Posterior vena cava (tissue), 2 donors: ENCODE results near the gene TAF1D. TPM values are rescaled to one million over a fixed set of nuclear protein-coding genes. Genes with fewer than 3 reads are reported as not detected.

Experiments used
- microRNA-seq, 2 donors: library from miRNA; unstranded; fragments of <30 nt; microRNA quantifications; one replicate each; pipeline ENCODE4 v1.2.0, GENCODE V29; 2020 to 2021; ENCODE audit warnings: borderline microRNAs expressed in 2 of 2
- total RNA-seq, 2 donors: library from RNA; stranded (reverse); fragmentation: NEBNext Ultra II Directional; extraction: Animal tissue kit (Norgen Biotek cat#: 25700); gene quantifications; one replicate each; pipeline ENCODE4 v1.2.1, GENCODE V29; 2021
- donor health status: DM: yes; HTN: yes; CAD: no.
- donor health status: DM: yes; HTN: yes; CAD: no.

TAF1D gene
- total RNA-seq, 2 donors from 2014 or later = 72.5 to 98.5 TPM

Small RNA genes lying within 50 kb of the gene (microRNA-seq; reads per million reads assigned to microRNA genes)
- 1.3 to 3.2 reads per million in 2 donors for gene MIR1304

Other genes with a start within 250 kb of the TAF1D start
- 10 to 100 TPM; 11.6 to 11.7 TPM for gene SMCO4, start 198.1 kb downstream of the TAF1D start, total RNA-seq
- 1 to 10 TPM; 8.0 to 9.1 TPM for gene CEP295, start 79.8 kb downstream of the TAF1D start, total RNA-seq
- 10 to 100 TPM; 16.8 to 19.9 TPM for gene C11orf54, start 177 bp upstream of the TAF1D start, total RNA-seq
- gene MED17, start 42.8 kb upstream of the TAF1D start, total RNA-seq = 10 to 100 TPM; 20.6 to 21.2 TPM
- gene VSTM5, start 109.1 kb upstream of the TAF1D start, total RNA-seq = 1 to 10 TPM in 1 of 2 donors, under 1 TPM in 1; 0.10 to 1.0 TPM